Activated CD4-positive, alpha-beta T cell treated with anti-CD3 and anti-CD28 coated beads, Interleukin-2, Interleukin-6, amounts not matched to agents 100 ng/mL and 50 ng/mL, durations not matched to agents 16 hours and 8 hours (primary cell): Measurements from ENCODE around the gene TARBP1.

ENCODE experiments used
- DNase-seq: peaks from one replicate; pipeline ENCODE4 v3.0.0-alpha.2; 2020

TARBP1 gene

DNA sequence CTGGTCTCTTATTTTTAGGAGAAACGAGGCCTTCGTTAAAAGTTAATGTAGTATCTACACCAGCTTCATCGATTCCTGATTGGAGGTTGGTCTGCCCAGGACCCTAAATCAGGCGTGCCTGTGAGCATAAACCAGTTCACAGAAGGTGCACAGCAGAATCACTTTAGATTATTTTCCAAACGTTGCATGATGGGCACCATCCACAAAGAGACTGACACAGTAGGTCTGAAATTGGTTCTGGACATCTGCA is 256 bp upstream of the TARBP1 start:
- DNase-seq, result no peak

DNA sequence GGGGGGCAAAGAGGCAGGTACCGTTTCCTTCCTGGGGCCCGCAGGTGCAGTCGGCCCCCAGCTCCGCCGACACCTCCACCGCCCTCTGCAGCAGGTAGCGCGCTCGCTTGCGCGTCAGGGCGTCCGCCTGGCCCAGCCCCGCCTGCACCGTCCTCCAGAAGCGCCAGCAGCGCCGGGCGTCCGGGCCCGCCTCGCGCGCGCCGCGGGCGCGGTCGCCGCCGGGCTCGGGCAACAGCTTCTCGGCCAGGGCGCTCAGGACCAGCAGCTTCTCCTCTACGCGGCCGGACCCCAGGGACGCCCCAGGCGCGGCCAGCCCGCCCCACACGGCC is 863 bp downstream of the TARBP1 start:
- peak; percentile 81 for DNase-seq

DNA sequence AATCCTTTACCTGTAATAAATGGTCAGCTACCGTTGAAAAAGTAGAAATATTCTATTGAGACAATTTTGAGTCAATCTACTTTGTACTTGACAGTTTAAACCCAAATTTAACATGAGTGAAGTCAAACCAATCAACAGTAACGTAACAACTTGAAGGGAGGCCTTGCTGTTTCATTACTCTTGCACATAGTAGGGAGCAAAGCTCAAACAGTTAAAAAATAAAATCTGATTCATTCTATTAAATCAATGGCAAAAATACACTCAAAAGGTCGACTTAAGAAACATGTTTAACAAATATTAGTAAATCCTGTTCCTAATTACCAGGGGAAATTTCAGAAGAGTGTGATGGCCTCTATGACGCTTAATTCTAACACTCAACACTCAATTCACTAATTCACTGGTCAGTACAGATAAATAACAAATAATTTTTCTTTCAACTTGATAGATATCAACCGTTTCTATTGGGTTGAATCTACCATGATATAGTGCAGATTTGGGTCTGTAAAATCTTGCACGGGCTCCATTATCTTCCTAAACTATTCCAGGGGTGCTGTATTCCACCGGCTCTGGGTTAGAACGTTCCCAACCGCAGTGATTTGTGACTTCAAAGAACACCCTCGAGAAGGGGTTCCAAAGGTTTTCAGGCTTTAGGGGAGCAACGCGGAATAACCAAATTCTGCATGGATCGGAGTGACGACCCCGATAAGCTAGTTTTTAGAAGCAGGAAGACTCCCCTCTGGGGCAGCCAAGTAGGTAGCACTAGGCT is 1.4 kb downstream of the TARBP1 start:
- DNase-seq, result no peak

DNA sequence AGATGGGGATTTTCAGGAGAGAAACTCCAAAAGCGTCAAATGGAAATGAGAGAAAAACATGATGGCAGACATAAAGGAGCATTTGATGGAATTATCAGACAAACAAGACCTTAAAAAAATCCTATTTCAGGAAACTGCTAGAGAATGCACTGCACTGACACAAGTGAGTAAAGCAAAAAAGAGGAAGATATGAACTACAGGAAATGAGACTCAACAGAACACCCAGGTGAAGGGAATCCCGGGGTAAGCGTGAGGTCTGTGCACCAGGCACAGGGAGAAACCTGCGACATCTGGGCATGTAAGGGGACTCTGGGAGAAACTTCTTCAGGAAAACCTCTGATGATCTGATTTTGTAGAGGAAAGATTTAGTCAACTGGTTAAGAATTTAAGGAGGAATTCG is 2.8 kb downstream of the TARBP1 start:
- no peak for DNase-seq

DNA sequence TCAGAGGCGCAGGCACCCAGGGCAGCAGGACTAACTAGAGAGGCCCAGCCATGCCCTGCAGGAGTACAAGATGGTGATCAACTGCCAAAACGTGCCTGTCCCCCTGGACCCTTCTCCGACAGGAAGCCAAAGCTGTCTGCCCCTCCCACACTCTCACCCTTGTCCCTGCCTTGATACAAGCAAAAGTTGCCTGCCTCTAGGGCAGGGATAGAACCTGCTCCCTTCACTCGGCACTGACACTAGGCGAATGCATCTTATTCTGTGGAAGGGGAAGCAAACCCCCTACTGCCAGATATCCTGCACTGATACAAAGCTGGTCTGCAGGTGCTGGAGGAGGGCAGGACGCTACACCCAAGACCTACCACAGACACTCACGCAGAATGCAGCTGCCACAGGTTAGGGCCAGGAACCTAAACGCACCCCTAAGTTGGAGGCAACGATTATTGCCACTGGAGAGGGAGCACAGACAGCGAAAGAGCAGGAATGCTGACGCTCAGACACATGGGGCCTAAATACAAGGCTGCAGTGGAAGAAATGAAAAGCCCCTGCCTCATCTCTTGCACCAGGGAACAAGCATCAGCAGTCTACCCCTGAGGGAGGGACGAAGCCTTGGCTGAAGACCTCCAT is 3.7 kb downstream of the TARBP1 start:
- no peak for DNase-seq

DNA sequence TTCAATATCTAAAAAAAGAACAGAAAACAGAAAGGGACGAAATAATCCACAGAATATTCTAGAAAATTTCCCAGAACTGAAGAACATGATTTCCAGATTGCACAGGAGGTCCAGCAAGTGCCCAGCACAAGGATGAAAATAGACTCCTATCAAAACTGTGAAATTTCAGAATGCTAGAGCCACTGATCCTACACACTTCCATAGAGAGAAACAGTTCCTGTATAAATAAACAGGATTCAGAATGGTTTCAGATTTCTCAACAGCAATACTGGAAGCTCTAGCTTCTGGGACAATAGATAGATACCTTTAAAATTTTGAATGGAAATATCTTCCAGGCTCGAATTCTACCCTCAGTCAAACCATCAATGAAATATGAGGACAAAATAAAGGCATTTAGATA is 4.6 kb downstream of the TARBP1 start:
- no peak for DNase-seq

DNA sequence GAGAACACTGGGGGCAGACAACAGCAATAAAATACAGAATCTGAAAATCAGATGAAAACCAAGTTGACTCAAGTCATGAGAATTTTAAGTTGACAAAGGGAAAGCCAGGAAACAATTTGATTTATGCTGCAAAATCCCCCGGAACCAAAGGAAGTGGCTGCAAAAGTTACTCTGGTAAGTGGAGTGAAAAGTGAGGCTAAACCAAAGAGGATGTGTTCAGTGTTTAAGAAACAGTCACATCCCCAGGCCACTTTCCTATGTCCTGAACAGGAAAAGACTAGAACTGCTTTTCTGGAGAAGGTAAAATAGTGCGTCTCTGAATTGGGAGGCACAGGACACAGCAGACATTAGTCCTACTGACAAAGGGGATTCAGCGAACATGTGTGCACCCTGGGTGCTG is 5.9 kb downstream of the TARBP1 start:
- no peak for DNase-seq

DNA sequence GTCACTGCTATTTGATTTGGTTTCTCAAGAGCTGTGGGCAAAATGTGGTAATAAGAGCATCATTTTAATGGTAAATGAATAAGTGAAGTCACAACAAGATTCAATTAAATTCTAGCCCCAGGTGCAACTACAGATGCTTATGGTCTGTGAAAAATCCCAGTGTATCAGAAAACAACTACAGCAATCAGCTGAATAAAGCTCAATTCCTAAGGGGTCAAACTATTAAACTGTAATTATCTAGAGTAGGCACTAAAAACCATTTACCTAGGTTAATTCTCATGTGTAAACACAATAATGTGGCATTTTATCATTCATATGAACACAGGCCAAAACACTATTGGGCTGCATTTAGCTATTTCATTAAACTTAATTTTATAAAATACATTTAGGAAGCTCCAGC is 9.6 kb downstream of the TARBP1 start:
- no peak for DNase-seq

DNA sequence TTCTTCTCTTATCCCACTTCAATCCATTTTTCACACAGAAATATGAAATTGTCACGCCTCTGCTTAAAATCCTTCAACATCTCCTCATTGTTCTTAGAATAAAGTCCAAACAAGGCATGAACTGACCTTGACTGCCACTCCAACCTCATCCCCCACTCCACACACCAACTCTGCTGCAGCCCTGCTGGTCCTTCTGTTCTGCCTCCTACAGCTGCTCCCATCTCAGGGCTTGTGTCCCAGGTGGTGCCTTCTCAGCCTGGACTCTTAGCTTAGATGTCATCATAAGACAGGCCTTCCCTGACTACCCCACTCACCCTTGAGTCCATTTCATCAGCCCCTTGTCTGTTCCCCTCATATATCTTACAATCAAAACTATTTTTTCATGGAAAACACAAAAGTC is 10.4 kb downstream of the TARBP1 start:
- DNase-seq, result no peak

DNA sequence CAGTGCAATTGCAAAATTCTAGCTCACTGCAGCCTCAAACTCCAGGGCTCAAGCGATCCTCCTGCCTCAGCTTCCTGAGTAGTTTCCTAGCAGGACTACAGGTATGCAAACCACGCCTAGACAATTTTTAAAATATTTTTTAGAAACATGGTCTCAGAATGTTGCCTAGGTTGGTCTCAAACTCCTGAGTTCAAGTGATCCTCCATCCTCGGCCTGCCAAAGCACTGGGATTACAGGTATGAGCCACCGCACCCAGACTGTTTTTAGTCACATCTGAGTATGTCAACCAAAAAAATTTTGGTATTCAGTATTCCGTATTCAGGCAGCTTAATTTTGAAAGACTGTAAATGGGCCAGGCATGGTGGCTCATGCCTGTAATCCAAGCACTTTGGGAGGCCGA is 11.2 kb downstream of the TARBP1 start:
- DNase-seq, result no peak

DNA sequence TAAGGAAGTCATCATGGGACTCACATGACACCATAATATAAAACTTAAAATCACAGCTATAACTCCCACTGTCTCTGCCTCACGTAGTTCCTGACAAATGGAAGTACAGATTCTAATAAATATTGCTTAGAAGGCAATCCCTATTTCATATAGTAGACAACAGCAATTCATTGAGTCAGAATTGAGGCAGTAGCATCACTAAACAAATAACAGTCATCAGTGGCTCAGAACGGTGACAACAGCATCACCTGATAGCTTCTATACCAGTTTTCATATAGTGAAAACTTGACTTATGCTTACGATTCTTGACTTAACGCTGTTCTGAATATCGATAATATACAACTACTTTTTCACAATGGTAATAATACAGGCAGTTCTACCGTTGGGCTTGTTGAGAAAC is 12.0 kb downstream of the TARBP1 start:
- no peak for DNase-seq

DNA sequence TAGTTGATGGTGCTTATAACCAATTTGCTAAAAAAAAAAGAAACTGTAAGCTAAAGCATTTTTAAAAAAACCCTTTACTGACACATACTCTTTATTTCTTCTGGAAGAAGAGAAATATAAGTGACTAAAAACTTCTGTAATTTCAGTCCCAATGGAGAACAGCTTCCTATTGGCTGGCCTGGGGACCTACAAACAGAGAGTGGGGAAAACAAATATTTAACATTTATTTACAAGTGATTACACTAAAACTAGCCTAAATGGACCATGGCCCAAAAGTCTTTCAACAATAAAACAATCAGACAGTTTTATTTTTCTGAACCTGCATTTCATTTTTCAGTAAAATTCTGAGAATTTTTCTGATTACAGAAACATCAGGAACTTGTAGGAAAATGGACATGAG is 15.2 kb downstream of the TARBP1 start:
- no peak for DNase-seq

DNA sequence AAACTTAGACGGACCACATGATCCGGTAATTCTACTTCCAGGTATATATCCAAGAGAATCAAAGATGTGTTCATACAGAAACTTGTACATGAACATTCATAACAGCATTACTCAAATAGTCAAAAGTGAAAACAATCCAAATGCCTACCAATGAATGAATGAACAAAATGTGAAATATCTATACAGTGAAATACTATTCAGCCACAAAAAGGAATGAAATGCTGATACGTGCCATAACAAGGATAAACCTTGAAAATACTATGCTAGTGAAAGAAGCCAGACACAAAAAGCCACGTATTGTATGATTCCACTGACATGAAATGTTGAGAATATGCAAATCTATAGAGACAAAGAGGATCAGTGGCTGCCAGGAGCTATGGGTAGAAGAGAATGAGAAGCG is 18.3 kb downstream of the TARBP1 start:
- no peak for DNase-seq

DNA sequence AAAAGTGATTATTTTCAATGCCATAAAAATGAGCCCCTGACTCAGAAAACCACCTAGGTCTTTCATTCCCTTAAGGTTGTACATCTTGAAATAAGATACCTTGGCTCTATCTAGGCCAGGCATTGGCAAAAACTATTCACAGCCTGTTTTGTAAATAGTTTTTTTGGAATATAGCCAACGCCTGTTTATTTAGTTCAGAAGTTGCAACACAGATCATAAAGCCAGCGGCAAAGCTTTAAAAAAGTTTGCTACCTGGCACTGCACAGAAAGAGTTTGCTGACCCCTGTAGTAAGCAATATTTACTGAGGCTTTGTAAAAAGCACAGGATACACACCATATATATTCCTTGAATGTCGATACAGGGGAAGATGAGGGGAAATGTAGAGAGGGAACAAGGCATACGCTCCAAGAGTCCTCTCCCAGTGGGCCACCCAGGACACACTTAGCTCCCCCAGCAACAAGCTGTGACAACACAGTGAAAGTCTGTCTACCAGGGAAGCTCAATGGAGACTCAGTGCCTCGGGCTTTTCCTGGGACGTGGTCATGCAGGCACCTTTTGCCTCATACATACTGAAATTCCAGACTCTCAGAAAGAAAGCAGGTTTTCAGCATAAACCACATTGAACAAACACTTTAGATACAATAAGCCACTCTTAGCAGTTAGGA is 20.5 kb downstream of the TARBP1 start:
- no peak for DNase-seq

DNA sequence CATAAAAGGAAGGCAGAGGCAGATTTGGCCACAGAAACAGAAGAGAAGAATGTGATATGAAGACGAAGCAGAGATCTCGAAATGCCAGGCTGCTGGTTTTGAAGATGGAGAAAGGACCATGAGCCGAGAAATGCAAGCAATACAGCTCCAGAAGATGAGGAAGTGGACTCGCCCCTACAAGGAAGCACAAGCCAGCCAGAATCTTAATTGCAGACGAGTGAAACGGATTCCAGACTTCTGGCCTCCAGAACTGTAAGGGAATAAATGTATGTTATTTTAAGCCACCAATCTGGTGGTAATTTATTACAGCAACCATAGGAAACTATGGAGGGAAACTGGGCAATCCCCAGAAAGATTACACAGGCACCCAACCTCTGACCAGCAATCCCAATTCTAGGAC is 24.1 kb downstream of the TARBP1 start:
- no peak for DNase-seq

DNA sequence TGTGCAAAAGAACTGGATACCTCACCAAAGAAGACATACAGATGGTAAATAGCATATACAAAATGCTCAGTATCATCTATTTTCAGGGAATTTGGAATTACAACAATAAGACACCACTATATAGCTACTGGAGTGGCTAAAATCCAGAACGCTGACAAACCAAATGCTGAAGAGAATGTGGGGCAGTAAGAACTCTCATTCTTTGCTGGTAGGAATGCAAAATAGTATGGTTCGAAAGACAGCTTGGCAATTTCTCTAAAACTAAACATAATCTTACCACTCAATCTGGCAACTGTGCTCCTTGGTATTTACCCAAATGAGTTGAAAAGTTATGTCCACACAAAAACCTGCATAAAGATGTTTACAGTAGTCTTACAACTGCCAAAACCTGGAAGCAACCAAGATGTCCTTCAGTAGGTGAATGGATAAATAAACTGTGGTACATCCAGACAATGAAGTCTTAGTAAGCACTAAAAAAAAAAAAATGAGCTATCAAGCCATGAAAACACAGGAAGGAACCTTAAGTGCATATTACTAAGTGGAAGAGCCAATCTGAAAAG is 26.5 kb downstream of the TARBP1 start:
- DNase-seq, result no peak

DNA sequence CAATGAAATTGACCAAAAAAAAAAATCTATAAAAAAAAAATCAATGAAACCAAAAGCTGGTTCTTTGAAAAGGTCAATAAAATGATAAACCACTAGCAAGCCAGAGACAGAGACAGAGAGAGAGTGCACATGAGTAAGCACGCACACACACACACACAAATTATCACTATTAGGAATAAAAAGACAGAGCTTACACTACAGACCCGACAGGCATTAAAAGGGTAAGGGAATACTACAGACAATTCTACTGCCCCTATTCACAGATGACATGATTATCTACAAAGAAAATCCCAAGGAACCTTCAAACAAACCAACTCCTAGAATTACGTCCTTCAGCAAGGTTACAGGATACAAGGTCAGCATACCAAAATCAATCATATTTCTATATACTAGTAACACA is 38.6 kb downstream of the TARBP1 start:
- no peak for DNase-seq

DNA sequence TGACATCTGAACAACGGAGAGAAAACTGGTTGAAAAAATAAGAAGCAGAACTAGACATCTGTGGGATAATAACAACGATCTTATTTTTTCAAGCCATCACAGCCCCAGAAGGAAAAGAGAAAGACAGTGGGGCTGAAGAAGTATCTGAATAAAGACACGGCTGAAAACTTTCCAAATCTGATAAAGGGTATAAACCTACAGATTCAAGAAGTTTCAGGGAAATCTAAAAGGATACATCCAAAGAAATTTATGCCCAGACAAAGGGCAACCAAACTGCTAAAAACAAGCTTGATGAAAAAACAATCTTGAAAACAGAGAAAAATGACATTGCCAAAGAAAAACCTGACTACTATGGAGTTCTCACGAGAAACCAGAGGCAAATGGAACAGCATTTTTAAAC is 40.4 kb downstream of the TARBP1 start:
- no peak for DNase-seq

DNA sequence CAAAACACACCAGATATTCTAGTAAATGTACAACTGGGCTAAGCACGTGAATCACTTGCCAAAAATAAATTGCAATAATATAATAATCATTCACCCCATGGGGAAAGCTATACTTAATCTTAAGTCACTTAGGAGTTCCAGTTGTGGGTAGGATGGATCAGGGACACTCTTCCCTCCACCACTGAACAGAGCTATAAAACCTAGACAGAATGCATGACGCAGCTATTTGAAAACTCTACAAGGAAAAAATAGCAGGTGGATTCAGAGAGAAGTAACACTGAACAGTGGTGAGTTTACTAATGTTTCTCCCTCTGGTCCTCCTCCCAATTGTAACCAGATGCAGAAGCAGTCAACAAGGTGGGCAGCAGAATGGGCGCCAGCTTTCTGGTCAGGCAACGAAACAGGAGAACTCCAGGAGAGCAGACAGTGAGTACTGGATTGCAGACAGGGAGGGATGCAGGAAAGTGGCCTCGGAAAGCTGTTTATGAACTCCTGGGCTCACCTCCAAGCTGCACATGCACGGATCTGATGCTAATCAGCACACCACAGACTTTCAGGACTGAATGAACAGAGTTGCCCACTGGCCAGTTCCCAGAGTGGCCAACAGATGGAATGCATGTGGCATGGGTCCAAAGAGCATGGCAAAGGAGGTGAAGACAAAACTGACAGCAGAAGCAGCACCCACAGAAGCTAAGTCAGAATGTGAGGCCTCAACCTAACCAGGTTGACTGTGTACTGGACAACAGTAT is 41.4 kb downstream of the TARBP1 start:
- DNase-seq, result no peak

DNA sequence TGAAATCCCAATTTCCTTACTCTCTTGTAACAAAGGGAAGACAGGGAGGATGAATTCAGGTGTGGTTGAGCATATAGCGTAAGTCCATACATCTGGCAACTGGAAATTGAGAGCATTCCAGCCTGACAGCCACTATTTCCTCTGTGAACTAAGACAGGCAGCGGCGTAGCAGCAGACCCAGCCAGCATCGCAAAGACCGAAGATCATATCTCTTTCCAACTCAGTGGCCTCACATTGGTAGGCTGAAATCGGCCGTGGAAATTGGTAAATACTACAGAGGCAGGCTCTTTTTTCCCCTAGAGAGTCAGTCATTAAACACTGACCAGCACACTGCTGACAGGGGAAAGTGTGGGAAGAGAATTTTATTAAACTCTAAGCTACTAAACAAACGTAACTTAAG is 43.4 kb downstream of the TARBP1 start:
- no peak for DNase-seq

DNA sequence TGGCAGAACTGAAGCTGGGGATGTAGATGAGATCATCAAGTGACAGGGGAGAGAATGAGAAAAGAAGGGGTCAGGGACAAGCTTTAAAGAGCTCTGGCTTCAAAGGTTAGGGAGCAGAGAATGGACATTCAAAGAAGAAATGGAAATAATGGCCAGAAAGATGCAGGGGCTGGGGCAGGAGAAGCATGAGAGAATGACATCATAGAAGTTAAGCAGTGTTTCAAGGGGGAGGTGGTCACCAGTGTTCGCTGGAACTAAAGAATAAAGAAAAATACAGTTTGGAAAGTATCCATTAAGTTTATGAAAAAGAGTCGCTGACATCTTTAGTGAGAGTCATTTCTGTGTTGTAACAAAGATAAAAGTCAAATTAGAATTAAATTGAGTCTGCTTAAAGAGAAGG is 44.3 kb downstream of the TARBP1 start:
- DNase-seq, result no peak

DNA sequence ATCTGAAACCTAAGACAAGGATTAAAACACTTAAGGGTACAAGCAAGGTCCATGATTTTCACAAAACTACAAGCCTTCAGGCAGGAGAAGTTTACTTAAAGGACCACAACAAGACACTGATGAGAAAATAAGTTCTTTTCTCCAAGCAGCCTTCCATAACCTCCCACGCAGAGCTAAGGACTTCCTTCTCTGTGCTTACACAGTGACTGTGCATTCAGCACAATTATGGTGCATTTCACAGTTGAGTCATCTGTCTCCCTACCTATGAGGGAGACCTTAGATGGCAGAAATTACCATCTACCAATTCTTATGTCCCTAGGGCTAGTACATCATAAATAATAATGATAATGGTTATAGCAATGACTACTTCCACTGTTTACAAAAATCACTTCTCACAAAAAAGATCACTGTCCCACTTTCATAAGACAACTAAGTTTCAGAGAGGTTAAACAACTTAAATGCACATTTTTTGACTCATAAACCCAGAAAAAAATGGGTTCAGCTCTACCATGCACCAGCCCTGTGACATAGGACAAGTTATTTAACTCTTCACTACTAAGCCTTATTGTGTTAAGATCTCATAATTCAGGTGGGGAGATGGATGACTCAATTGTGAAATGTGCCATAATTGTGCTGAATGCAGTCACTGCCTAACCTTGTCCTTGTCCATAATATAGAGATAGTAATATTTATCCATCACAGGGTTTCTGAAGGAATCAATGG is 45.3 kb downstream of the TARBP1 start:
- peak; percentile 32 for DNase-seq

DNA sequence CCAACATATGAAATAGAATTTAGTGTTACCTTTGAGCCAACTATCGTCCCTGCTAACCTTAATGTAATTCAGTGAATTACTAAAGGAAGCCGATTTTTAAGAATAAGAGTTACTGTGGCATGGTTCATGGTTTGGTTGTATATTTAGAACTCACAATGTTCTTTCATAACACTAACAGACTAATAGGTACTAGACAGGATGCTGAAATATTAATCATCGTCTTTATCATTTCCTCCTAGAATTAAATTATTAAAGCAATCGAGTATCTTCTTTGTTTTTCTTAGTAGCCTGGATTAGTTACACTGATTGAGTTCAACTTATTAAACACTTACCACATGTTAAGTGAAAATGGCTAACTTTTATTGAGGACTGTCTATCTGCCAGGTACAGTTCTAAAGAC is 47.7 kb downstream of the TARBP1 start:
- no peak for DNase-seq
